Measurements from ENCODE around the gene ANO1. TPM values are rescaled to one million over a fixed set of nuclear protein-coding genes. Genes with fewer than 3 reads are reported as not detected.

ANO1 gene
- total RNA-seq, 1 donor = 0.36 TPM

GRCh38 chr11:70126494-70126893 is 48.4 kb downstream of the ANO1 start:
- H3K4me3 ChIP-seq (ENCODE audit: low read depth, low read length) = no peak overlapping the region
- TF ChIP-seq, protein P1, sequence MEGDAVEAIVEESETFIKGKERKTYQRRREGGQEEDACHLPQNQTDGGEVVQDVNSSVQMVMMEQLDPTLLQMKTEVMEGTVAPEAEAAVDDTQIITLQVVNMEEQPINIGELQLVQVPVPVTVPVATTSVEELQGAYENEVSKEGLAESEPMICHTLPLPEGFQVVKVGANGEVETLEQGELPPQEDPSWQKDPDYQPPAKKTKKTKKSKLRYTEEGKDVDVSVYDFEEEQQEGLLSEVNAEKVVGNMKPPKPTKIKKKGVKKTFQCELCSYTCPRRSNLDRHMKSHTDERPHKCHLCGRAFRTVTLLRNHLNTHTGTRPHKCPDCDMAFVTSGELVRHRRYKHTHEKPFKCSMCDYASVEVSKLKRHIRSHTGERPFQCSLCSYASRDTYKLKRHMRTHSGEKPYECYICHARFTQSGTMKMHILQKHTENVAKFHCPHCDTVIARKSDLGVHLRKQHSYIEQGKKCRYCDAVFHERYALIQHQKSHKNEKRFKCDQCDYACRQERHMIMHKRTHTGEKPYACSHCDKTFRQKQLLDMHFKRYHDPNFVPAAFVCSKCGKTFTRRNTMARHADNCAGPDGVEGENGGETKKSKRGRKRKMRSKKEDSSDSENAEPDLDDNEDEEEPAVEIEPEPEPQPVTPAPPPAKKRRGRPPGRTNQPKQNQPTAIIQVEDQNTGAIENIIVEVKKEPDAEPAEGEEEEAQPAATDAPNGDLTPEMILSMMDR (IDR thresholded peaks at IDR 0.05; ENCODE audit: insufficient read depth, low read length) = no peak
- DNase-seq (ENCODE audit: low read depth) = no peak

DNA sequence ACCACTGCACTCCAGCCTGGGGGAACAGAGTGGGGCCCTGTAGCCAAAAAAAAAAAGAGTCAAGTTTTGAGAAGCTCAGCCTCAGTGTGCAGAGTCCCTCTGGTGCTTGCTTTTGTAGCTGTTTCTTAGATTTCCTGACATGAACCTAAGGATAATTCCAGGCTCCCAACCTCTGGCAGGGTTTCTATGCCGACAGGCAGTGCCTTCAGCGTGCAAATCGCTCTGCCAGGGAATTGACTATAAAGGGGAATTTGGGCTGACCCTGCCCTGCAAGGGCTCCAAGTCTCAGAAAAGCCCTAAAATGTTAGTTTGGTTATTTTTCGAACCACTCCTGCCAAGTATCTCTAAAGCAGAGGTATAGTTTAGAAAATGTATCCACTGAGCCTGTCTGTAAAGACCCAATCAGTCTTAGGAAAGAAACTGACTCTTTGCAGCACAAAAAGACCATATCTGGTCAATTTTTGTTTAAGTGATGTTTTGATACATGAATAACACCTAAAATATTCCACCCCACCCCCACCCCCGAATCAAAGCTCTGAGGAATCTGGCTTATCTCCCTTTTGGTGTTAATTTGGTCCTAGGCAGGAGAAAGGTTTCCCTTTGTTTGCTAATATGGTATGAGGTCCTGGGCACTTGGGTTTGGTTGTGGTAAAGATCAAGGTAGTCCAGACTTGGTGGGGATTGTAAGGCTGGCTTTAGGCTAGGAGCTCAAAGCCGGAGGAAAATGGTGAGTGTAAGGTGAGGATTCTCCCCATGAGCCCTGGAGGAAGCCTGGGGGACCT is 49.7 kb downstream of the ANO1 start:
- H3K4me3 ChIP-seq (ENCODE audit: low read depth, low read length) = no peak overlapping the region
- TF ChIP-seq, protein P1 (IDR thresholded peaks at IDR 0.05; ENCODE audit: insufficient read depth, low read length) = no peak
- DNase-seq (ENCODE audit: low read depth) = peak; percentile 30

GRCh38 chr11:70128435-70128906 is 50.4 kb downstream of the ANO1 start:
- DNase-seq (ENCODE audit: low read depth) = no peak
- H3K4me3 ChIP-seq (ENCODE audit: low read depth, low read length) = no peak overlapping the region
- TF ChIP-seq, protein P1 (IDR thresholded peaks at IDR 0.05; ENCODE audit: insufficient read depth, low read length) = no peak

GRCh38 chr11:70129051-70129592 is 51.0 kb downstream of the ANO1 start:
- TF ChIP-seq, protein P1 (IDR thresholded peaks at IDR 0.05; ENCODE audit: insufficient read depth, low read length) = no peak
- no peak for DNase-seq (ENCODE audit: low read depth)
- H3K4me3 ChIP-seq (ENCODE audit: low read depth, low read length) = no peak overlapping the region

DNA sequence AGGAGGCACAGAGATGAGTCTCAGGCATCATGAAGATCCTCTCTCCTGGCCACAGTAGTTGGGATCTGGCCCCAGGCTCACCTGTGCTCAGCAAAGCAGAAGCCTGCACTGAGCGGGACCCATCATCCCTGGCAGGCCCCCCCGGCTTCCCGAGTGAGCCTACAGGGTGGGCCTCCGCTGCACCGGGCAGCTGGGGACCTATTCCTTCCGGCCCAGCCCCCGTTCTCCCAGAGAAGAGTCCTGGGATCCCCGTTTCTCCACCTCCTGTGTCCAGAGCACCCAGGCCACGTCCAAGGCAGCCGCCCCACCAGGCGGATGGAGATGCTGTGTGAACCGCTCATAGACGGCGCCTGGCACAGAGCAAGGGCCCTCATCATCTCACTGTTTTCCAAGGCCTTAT is 52.5 kb downstream of the ANO1 start:
- TF ChIP-seq, protein P1 (IDR thresholded peaks at IDR 0.05; ENCODE audit: insufficient read depth, low read length) = no peak
- H3K4me3 ChIP-seq (ENCODE audit: low read depth, low read length) = no peak overlapping the region
- no peak for DNase-seq (ENCODE audit: low read depth)

GRCh38 chr11:70131606-70132190 is 53.6 kb downstream of the ANO1 start:
- TF ChIP-seq, protein P1 (IDR thresholded peaks at IDR 0.05; ENCODE audit: insufficient read depth, low read length) = no peak
- no peak for DNase-seq (ENCODE audit: low read depth)
- H3K4me3 ChIP-seq (ENCODE audit: low read depth, low read length) = no peak overlapping the region

Measured in fibroblast of the aortic adventitia (primary cell).